GM13977 (cell line): ENCODE results near the gene YEATS4.

Experiments used
- DNase-seq: peaks from one replicate; pipeline ENCODE4 v3.0.0; 2012; ENCODE audit warnings: low spot score
- in situ Hi-C: fragments of 300-500 bp; cut with MboI; formaldehyde crosslinking; loops from one replicate; pipeline ENCODE4 v1.12.0; 2022; ENCODE audit warnings: low sequenced_read_pairs, low pct_unique_long_range_greater_than_20kb, mixed read lengths, inconsistent platforms; ENCODE audit not compliant: unreplicated experiment
- TF ChIP-seq, protein P1 (sequence below): IDR thresholded peaks from 2 replicates; pipeline ENCODE4 v1.5.1; 2012; ENCODE audit warnings: mild to moderate bottlenecking, control low read depth; ENCODE audit not compliant: insufficient read depth; ENCODE audit errors: extremely low read depth, missing control alignments

Gene YEATS4

DNA sequence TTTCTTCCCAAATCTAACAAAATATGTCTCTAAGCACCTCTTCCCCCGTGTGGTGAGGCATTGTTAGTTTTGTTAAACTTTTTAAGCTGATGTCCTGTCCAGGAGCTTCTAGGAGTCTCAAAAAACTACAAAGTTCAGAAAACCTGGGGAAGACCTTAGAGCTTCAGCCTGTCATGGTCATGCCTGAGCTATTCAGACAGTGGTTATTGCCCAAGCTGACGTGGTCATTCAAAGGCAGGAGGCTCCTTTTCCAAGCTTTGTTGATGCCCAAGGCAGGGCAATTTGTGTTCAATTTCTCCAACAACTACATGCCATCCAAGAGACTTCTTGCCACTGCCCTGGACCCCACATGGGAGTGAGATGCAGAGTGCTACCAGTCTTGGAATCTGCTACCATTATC, 17.1 kb upstream of the YEATS4 start:
- in situ Hi-C loops = no loop called here
- TF ChIP-seq, protein P1, sequence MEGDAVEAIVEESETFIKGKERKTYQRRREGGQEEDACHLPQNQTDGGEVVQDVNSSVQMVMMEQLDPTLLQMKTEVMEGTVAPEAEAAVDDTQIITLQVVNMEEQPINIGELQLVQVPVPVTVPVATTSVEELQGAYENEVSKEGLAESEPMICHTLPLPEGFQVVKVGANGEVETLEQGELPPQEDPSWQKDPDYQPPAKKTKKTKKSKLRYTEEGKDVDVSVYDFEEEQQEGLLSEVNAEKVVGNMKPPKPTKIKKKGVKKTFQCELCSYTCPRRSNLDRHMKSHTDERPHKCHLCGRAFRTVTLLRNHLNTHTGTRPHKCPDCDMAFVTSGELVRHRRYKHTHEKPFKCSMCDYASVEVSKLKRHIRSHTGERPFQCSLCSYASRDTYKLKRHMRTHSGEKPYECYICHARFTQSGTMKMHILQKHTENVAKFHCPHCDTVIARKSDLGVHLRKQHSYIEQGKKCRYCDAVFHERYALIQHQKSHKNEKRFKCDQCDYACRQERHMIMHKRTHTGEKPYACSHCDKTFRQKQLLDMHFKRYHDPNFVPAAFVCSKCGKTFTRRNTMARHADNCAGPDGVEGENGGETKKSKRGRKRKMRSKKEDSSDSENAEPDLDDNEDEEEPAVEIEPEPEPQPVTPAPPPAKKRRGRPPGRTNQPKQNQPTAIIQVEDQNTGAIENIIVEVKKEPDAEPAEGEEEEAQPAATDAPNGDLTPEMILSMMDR = no peak
- DNase-seq = no peak

DNA sequence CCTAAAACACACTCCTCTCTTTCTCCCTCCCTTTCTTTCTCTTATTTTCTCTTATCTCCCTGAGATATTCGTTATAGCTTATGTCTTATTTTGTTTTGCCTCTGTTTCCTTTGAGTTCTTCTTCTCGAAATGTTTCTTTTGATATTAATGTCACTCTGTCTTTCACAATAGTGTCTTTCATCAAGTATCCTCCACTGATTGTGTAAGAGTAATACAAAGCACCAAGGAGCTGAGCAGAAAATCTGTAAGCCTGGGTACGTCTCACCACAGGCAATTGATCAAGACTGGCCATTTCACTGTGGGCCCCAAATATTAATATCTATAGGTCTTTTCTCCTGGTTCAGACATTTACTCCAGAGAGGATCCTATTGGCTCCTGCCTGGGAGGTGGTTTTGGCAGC, 16.2 kb upstream of the YEATS4 start:
- in situ Hi-C loops = no loop called here
- no peak for DNase-seq
- TF ChIP-seq, protein P1 = no peak

DNA sequence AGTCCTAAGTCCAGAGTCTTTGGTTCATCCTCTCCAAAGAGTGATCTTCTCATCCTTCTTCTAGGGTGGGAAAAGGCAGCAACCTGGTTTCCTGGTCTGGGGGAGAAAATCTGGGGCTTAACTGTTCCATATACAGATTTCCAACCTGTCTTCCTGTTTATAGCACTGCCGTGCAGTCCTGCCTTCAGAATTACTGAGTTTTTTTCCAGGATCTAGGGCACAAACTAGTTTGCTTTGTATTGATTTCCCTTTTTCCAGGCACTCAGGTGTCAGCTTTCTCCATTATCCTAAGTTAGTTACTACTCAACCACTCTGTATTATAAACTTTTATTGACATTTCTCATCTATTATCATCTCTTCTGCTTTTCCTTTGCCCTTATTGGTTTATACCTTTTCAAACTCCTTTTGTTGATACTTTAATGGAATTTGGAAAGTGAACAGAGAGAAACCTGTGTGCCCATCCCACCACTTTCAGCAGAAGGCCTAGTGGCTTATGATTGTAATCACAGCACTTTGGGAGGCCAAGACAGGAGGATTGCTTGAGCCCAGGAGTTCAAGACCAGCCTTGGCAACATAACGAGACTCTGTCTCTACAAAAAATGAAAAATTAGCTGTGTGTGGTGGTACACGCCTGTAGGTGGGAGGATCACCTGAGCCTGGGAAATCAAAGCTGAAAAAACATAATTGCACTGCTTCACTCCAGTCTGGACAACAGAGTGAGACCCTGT, 15.5 kb upstream of the YEATS4 start:
- in situ Hi-C loops = no loop called here
- TF ChIP-seq, protein P1 = no peak
- DNase-seq = no peak

DNA sequence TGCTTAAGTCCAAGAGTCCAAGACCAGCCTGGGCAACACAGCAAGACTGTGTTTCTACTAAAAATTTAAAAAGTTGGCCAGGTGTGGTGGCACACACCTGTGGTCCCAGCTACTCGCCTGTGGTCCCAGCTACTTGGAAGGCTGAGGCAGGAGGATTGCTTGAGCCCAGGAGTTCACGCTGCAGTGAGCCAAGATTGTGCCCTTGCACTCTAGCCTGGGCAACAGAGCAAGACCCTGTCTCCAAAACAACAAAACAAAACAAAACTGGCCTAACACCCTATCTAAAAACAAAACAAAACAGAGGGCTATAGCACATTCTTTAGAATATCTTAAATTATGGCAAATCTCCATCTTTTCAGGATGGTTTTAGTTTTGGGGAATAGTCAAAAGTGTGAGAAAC, 14.5 kb upstream of the YEATS4 start:
- TF ChIP-seq, protein P1 = no peak
- no peak for DNase-seq
- in situ Hi-C loops = no loop called here

DNA sequence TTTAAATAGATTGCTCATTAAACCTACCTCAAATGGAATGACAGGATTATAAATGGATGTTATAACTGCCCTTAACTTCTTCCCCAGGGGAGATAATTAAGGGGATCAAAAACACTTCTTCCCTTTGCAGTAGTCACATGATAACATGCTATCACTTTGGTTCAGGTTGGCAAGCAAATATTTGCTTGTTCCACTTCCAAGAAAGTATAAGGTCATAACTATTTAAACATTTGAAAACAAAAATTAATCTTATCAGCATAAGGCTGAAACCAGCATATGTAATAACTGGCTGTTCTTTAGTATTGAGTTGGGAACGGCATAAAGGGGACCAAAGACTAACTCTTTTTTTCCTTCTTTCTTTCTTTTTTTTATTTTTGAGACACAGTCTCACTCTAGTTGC, 13.8 kb upstream of the YEATS4 start:
- DNase-seq = no peak
- in situ Hi-C loops = no loop called here
- TF ChIP-seq, protein P1 = no peak

DNA sequence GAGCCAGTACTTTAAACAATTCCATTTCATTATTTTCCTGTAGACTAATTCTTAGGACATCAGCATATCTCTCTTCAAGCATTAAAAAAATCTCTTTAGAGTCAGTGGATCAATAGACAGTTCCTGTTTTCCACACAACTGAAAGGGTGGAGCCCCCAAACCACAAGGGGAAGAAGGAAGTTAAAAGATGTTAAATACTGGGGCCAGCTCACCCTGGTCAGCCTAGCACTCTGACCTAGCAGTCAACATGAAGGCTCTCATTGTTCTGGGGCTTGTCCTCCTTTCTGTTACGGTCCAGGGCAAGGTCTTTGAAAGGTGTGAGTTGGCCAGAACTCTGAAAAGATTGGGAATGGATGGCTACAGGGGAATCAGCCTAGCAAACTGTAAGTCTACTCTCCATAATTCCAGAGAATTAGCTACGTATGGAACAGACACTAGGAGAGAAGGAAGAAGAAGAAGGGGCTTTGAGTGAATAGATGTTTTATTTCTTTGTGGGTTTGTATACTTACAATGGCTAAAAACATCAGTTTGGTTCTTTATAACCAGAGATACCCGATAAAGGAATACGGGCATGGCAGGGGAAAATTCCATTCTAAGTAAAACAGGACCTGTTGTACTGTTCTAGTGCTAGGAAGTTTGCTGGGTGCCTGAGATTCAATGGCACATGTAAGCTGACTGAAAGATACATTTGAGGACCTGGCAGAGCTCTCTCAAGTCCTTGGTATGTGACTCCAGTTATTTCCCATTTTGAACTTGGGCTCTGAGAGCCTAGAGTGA, 11.2 kb upstream of the YEATS4 start, which contains the start of gene LYZ:
LYZ (plus strand) TSS at position 220 of the 777 bp plus-strand sequence; CDS start at position 248, 28 bp downstream.
- in situ Hi-C loops = no loop called here
- DNase-seq = no peak
- TF ChIP-seq, protein P1 = no peak
